Activated CD8-positive, alpha-beta memory T cell treated with anti-CD3 and anti-CD28 coated beads, Interleukin-2, amount 50 U/mL, for 24 hours (primary cell): ENCODE results near the gene AK3.
"Not testable (repeated sequence)": the region's sequence is repeated elsewhere in the genome, so short reads cannot be mapped to it uniquely, and the experiment has no call there.

Source experiments
- DNase-seq: peaks from one replicate; pipeline ENCODE4 v3.0.0-alpha.2; 2020; ENCODE audit errors: extremely low read depth

The AK3 gene

DNA sequence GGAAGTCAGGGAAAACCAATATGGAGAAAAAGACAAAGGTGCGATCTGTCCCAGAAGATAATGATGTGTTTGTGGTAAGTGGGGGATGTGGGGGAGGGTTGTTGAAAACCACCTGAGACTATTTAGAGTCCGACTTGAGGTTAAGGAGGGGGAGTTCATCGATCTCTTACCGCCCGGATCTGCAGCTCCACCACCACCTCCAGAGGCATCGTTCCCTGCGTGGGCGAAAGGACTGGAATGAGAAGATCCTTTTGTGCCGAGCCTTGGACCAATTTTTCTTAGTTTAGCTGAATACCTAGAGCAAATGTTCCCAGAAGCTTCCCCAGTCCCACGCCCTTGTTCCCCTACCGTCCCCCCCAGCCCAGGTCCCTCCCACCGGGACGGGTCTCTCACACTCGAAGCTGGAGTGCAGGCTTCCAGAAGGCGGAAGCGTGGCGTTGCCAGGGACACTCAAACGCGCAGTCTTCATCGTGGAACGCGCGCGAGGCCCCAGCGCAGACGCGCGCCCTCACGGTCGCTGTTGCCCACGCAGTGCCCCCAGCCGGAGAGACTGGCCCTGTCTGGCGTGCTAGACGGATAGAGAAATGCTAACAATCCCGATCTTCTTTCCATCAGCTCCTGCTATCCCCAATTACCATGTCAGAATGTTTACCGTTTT, 74.8 kb downstream of the AK3 start, which contains the start of gene SPATA6L:
Gene SPATA6L (minus strand): TSS at position 439 of the 658 bp plus-strand sequence. CDS start 230 bp downstream, at position 209.
- no peak for DNase-seq

DNA sequence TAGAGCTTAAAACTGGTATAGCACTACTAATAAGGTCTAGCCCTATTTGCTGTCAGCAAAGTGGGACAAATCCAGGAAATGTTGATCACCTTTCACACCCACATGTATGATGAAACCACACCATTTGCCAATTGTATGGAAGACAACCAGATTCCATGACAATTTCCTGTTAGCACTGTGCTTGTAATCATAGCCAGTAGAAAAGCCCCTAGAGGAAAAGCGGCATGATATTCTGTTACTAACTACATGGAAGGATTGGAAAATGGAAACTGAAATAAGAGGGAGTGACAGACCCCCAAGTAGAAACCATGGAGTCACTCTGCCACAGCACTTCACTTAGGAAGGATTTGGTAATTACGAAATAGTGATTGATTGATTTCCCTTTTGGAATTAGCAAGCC, 75.6 kb downstream of the AK3 start:
- no peak for DNase-seq

DNA sequence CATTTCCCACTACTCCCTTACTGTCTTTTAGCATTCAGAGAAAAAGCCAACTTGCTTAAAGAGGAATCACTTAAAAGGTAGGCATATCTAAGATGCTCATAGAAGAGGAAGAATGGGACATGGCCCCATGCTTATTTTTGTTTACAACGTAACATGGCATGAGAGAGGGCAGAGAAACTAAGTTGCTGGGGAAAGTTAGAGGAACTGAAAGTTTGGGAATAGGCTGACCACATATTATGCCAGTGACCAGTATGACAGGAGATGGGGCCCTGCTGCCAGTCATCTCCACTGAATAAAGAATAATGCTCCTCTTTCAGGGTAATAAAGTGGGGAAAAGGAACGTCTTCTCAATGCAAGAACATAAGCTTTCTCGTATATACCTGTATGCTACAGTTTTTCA, 77.0 kb downstream of the AK3 start:
- no peak for DNase-seq

DNA sequence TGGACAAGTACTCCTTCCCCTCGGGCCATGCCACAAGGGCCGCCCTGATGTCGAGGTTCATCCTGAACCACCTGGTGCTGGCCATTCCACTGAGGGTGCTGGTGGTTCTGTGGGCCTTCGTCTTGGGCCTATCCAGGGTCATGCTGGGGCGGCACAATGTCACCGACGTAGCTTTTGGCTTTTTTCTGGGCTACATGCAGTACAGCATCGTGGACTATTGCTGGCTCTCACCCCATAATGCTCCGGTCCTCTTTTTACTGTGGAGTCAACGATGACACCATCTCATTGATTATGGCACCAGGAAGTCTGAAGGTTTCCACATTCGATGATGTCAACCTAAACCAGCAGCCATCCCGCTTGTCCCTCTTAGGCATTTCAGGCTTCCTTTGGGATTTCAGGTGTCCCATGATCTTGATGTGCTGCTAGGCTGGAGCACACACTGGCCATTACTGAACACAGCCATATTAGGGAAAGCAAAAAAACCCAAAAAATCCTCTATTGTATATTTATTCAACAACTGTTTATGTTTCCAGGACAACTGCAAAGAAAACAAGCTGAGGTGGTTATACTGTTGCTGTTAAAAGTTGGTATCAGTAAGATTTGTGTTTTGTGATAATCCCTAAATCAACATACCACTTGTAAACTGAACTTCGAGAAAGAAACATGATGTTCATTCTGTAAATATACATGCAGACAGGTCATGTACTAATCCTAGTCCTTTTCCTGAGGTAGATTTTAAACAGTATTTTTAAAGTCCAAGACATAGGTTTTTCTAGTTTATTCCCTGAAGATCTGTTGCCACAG, 77.8 kb downstream of the AK3 start:
- DNase-seq = no peak

DNA sequence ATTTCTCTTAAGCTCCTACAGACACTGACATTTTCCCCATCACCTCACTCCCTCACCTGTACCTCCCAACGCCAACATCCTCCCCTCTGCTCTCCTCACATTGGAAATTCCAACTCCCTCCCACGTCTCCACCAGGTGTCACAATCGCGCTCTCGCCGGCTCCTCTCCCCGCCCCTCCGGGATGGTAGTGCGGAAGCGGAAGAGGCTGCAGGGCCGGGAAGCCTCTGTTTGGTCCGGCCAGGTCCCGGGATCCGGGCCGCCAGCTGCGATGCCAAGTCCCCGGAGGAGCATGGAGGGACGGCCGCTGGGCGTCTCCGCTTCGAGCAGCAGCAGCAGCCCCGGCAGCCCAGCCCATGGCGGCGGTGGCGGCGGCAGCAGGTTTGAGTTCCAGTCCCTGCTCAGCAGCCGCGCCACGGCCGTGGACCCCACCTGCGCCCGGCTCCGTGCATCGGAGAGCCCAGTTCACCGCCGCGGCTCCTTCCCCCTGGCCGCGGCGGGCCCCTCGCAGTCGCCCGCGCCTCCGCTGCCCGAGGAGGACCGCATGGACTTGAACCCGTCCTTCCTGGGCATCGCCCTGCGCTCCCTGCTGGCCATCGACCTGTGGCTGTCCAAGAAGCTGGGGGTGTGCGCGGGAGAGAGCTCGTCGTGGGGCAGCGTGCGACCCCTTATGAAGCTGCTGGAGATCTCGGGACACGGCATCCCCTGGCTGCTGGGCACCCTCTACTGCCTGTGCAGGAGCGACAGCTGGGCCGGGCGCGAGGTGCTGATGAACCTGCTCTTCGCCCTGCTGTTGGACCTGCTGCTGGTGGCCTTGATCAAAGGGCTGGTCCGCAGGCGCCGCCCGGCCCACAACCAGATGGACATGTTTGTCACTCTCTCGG, 78.7 kb downstream of the AK3 start, which contains the start of gene PLPP6:
Gene PLPP6 (plus strand): TSS at position 187 of the 881 bp plus-strand sequence. CDS start 82 bp downstream, at position 269.
- peak; percentile 29 for DNase-seq

DNA sequence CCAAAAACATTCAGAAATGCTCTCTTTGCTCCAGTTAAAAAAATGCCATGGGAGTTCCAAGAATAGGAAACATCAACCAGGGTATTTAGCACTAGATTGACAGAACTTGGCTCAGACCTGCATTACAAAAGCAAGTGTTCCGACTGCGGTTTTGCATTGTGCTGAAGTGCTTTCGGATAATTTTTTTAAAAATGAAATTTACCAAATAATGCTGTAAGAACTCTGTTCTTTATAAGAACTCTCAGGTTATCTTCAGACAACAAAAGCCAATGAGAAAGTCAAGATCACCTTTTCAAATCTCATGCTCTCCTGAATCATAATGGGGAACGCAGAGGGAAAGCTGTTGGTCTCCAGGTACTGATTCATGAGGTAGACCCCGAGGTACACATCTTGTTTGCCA, 79.4 kb downstream of the AK3 start:
- DNase-seq = no peak

DNA sequence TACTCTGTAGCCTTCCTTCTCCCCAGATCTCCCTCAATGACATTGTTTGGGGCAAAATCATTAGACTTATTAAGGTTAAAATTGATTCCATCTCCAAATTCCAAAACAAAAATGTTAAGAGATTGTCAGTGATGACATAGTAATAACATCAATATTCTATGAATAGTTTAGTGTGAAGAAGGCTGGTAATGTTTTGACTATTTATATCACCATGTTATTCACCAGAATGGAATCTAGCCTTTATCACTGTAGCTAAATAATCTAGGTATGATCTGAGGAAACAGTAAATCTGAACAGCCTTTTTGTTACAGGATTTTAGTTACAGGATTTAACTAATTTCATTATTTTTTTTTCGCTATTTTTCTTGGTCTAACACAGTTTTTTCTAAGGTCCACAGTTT, 79.8 kb downstream of the AK3 start:
- no peak for DNase-seq

DNA sequence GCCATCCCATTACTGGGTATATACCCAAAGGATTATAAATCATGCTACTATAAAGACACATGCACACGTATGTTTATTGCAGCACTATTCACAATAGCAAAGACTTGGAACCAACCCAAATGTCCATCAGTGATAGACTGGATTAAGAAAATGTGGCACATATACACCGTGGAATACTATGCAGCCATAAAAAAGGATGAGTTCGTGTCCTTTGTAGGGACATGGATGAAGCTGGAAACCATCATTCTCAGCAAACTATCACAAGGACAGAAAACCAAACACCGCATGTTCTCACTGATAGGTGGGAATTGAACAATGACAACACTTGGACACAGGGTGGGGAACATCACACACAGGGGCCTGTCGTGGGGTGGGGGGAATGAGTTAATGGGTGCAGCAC, 80.3 kb downstream of the AK3 start:
- not testable (repeated sequence) for DNase-seq
